IMR-90 (cell line): ENCODE measurements around the gene RNF111. TPM values are rescaled to one million over a fixed set of nuclear protein-coding genes. Genes with fewer than 3 reads are reported as not detected.

Experiments used
- ATAC-seq: fragments of 200-7000 bp; cut with Tn5 transposase; 2 replicates; pipeline ENCODE4 v1.9.1; 2020; ENCODE audit warnings: low read depth, mild to moderate bottlenecking, moderate library complexity
- BruUV-seq: library from RNA; stranded (reverse); fragments of 400-500 nt; replicated peaks from 2 replicates; lab custom pipeline; 2021; lab: Mats Ljungman, UMichigan
- CTCF ChIA-PET: fragments of 300-600 bp; formaldehyde crosslinking; extraction: SDS; loops from one replicate; lab custom pipeline; 2021; ENCODE audit warnings: antibody characterized with exemption; lab: Yijun Ruan, JAX
- POLR2A ChIA-PET: fragments of 300-600 bp; sonication (Branson Sonifier 250); formaldehyde crosslinking; loops from one replicate; lab custom pipeline; 2022; ENCODE audit warnings: antibody characterized with exemption; ENCODE audit not compliant: unreplicated experiment; lab: Charles Lee
- DNase-seq: peaks from one replicate; pipeline ENCODE4 v3.0.0; 2013
- H2AFZ ChIP-seq: replicated peaks from 2 replicates; pipeline ENCODE3; 2013; ENCODE audit warnings: low read length, mild to moderate bottlenecking; ENCODE audit not compliant: poor library complexity
- H2AK5ac ChIP-seq: 2 replicates; pipeline ENCODE4 v1.6.1; 2013; ENCODE audit warnings: low read depth, low read length, inconsistent platforms
- H2AK9ac ChIP-seq: replicated peaks from 2 replicates; pipeline ENCODE3; 2013; ENCODE audit warnings: mild to moderate bottlenecking, low read depth, low read length, moderate library complexity; ENCODE audit not compliant: poor library complexity
- H2BK120ac ChIP-seq: 2 replicates; pipeline ENCODE4 v1.6.1; 2013; ENCODE audit warnings: low read depth, low read length, inconsistent platforms
- H2BK15ac ChIP-seq: 3 replicates; pipeline ENCODE4 v1.6.1; 2013; ENCODE audit warnings: low read depth, low read length, inconsistent platforms
- H2BK20ac ChIP-seq: 2 replicates; pipeline ENCODE4 v1.6.1; 2013; ENCODE audit warnings: low read depth, mild to moderate bottlenecking, inconsistent platforms, low read length, moderate library complexity
- H2BK5ac ChIP-seq: 2 replicates; pipeline ENCODE4 v1.6.1; 2013; ENCODE audit warnings: mild to moderate bottlenecking, low read depth, low read length, inconsistent platforms; ENCODE audit not compliant: poor library complexity, severe bottlenecking
- H3K14ac ChIP-seq: replicated peaks from 2 replicates; pipeline ENCODE4 v1.6.1; 2013; ENCODE audit warnings: low read depth, low read length, inconsistent platforms
- H3K18ac ChIP-seq: 2 replicates; pipeline ENCODE4 v1.6.1; 2013; ENCODE audit warnings: low read depth, low read length, control low read depth
- H3K23ac ChIP-seq: 2 replicates; pipeline ENCODE4 v1.6.1; 2013; ENCODE audit warnings: low read depth, low read length, inconsistent platforms
- H3K27ac ChIP-seq: 2 replicates; pipeline ENCODE4 v1.5.1; 2013; ENCODE audit warnings: mild to moderate bottlenecking, control low read depth, low read length; ENCODE audit not compliant: insufficient read depth
- H3K27me3 ChIP-seq: 2 replicates; pipeline ENCODE4 v1.6.1; 2013; ENCODE audit warnings: low read length; ENCODE audit not compliant: control insufficient read depth, insufficient read depth
- H3K36me3 ChIP-seq: 2 replicates; pipeline ENCODE4 v1.6.1; 2013; ENCODE audit warnings: low read length, mixed read lengths; ENCODE audit not compliant: control insufficient read depth, insufficient read depth
- H3K4ac ChIP-seq: 2 replicates; pipeline ENCODE4 v1.6.1; 2013; ENCODE audit warnings: low read depth, low read length, inconsistent platforms
- H3K4me1 ChIP-seq: 2 replicates; pipeline ENCODE4 v1.6.1; 2013; ENCODE audit warnings: low read length, mixed read lengths; ENCODE audit not compliant: control insufficient read depth, insufficient read depth
- H3K4me2 ChIP-seq: 2 replicates; pipeline ENCODE4 v1.6.1; 2013; ENCODE audit warnings: low read depth, mild to moderate bottlenecking, control low read depth, low read length, moderate library complexity
- H3K4me3 ChIP-seq: 2 replicates; pipeline ENCODE4 v1.5.1; 2013; ENCODE audit warnings: low read depth, mild to moderate bottlenecking, control low read depth, low read length, moderate library complexity; ENCODE audit not compliant: insufficient read depth
- H3K56ac ChIP-seq: 2 replicates; pipeline ENCODE4 v1.6.1; 2013; ENCODE audit warnings: low read length, inconsistent platforms; ENCODE audit not compliant: insufficient read depth; ENCODE audit errors: extremely low read depth
- H3K79me1 ChIP-seq, 2 experiments: 2 replicates each; pipeline ENCODE4 v1.6.1; 2013; ENCODE audit warnings: low read length in 2 of 2, inconsistent platforms in 1 of 2, low read depth in 1 of 2
- H3K9ac ChIP-seq: 2 replicates; pipeline ENCODE4 v1.6.1; 2013; ENCODE audit warnings: low read depth, low read length, control low read depth
- H3K9me1 ChIP-seq: 2 replicates; pipeline ENCODE4 v1.6.1; 2013; ENCODE audit warnings: low read length, inconsistent platforms; ENCODE audit not compliant: insufficient read depth
- H3K9me3 ChIP-seq: 2 replicates; pipeline ENCODE4 v1.6.1; 2013; ENCODE audit warnings: low read length; ENCODE audit not compliant: control insufficient read depth, insufficient read depth
- H4K20me1 ChIP-seq: 2 replicates; pipeline ENCODE4 v1.6.1; 2013; ENCODE audit warnings: low read length, inconsistent platforms; ENCODE audit not compliant: insufficient read depth
- H4K5ac ChIP-seq: 2 replicates; pipeline ENCODE4 v1.6.1; 2013; ENCODE audit warnings: mild to moderate bottlenecking, low read depth, low read length, control low read depth
- H4K8ac ChIP-seq, 2 experiments: 2 replicates each; pipeline ENCODE4 v1.6.1; 2013; ENCODE audit warnings: low read depth in 2 of 2, low read length in 2 of 2, control low read depth in 1 of 2, inconsistent platforms in 1 of 2
- H4K91ac ChIP-seq: 2 replicates; pipeline ENCODE4 v1.6.1; 2013; ENCODE audit warnings: low read depth, low read length, inconsistent platforms; ENCODE audit not compliant: insufficient read depth
- BHLHE40 ChIP-seq: fragments of 150-350 bp; IDR thresholded peaks from 2 replicates; pipeline ENCODE4 v1.6.1; 2016; ENCODE audit warnings: mild to moderate bottlenecking, low read depth, low read length
- CEBPB ChIP-seq: IDR thresholded peaks from 2 replicates; pipeline ENCODE4 v1.6.1; 2012; ENCODE audit warnings: low read depth, low read length, improper control_type of control experiment
- CHD1 ChIP-seq: IDR thresholded peaks from 2 replicates; pipeline ENCODE4 v1.6.1; 2012; ENCODE audit warnings: low read depth, low read length, improper control_type of control experiment
- CTCF ChIP-seq: conservative IDR thresholded peaks from 2 replicates; pipeline ENCODE4 v1.5.1; 2012; ENCODE audit warnings: mild to moderate bottlenecking, low read depth, low read length, improper control_type of control experiment
- FOS ChIP-seq: fragments of 150-350 bp; IDR thresholded peaks from 2 replicates; pipeline ENCODE4 v1.6.1; 2016; ENCODE audit warnings: low read depth, low read length
- MAFK ChIP-seq: IDR thresholded peaks from 2 replicates; pipeline ENCODE4 v1.6.1; 2012; ENCODE audit warnings: low read depth, low read length, improper control_type of control experiment
- MAZ ChIP-seq: IDR thresholded peaks from 2 replicates; pipeline ENCODE4 v1.6.1; 2012; ENCODE audit warnings: low read depth, mild to moderate bottlenecking, low read length, improper control_type of control experiment, moderate library complexity, borderline replicate concordance
- MXI1 ChIP-seq: IDR thresholded peaks from 2 replicates; pipeline ENCODE4 v1.6.1; 2012; ENCODE audit warnings: low read depth, mild to moderate bottlenecking, low read length, moderate library complexity, borderline replicate concordance
- NFE2L2 ChIP-seq: fragments of 150-350 bp; IDR thresholded peaks from 2 replicates; pipeline ENCODE4 v1.6.1; 2016; ENCODE audit warnings: low read depth, mild to moderate bottlenecking, low read length
- POLR2A ChIP-seq: IDR thresholded peaks from 2 replicates; pipeline ENCODE4 v1.6.1; 2012; ENCODE audit warnings: mild to moderate bottlenecking, low read depth, low read length
- RAD21 ChIP-seq: IDR thresholded peaks from 2 replicates; pipeline ENCODE4 v1.6.1; 2012; ENCODE audit warnings: low read length, improper control_type of control experiment
- RCOR1 ChIP-seq: IDR thresholded peaks from 2 replicates; pipeline ENCODE4 v1.6.1; 2012; ENCODE audit warnings: mild to moderate bottlenecking, low read length, improper control_type of control experiment; ENCODE audit not compliant: insufficient replicate concordance
- SMC3 ChIP-seq: fragments of 150-350 bp; IDR thresholded peaks from 2 replicates; pipeline ENCODE4 v1.6.1; 2016; ENCODE audit warnings: low read depth, mild to moderate bottlenecking, antibody characterized with exemption, low read length, moderate library complexity
- WGBS, 2 experiments: methylation state at CpG; one replicate each; pipeline versions ENCODE4 v1.1.5 to v1.1.7; 2013; ENCODE audit warnings: missing lambda C conversion rate in 2 of 2; ENCODE audit not compliant: insufficient read length in 1 of 2; ENCODE audit errors: extremely low coverage in 2 of 2; 5-methylcytosine and 5-hydroxymethylcytosine counted together
- dilution Hi-C: fragments of 300-500 bp; cut with HindIII; formaldehyde crosslinking; loops from one replicate; pipeline ENCODE4 v1.14.3; 2018; ENCODE audit warnings: low sequenced_read_pairs; ENCODE audit not compliant: unreplicated experiment
- in situ Hi-C: fragments of 300-500 bp; cut with MboI; formaldehyde crosslinking; loops from 3 replicates; pipeline ENCODE4 v1.14.3; 2019; ENCODE audit warnings: low sequenced_read_pairs, inconsistent platforms, mixed read lengths
- intact Hi-C: fragments of 100-400 bp; cut with micrococcal nuclease; formaldehyde crosslinking; loops from 2 replicates; pipeline ENCODE4 v1.10.0; 2022
- polyA plus RNA-seq, 3 experiments: library from polyadenylated mRNA; depleted of rRNA; stranded (reverse); fragments of >200 nt; gene quantifications; 2 replicates each; pipeline ENCODE4 v1.2.3, GENCODE V29; 2012; ENCODE audit warnings: low replicate concordance in 1 of 3
- total RNA-seq: library from RNA; depleted of rRNA; stranded (reverse); fragments of >200 nt; gene quantifications from 2 replicates; pipeline ENCODE4 v1.2.3, GENCODE V29; 2012
- TF ChIP-seq, protein P1 (sequence below): fragments of 150-350 bp; IDR thresholded peaks from 2 replicates; pipeline ENCODE4 v1.6.1; 2017; ENCODE audit warnings: mild to moderate bottlenecking, antibody characterized with exemption, low read length, low read depth
- TF ChIP-seq, protein P2 (sequence below): fragments of 150-350 bp; IDR thresholded peaks from 2 replicates; pipeline ENCODE4 v1.6.1; 2016; ENCODE audit warnings: low read depth, mild to moderate bottlenecking, low read length, moderate library complexity, borderline replicate concordance

The RNF111 gene
- total and polyA plus RNA-seq, 2 of the 4 experiments (the other 2 are of a cell fraction) = 13.5 to 20.1 TPM

DNA sequence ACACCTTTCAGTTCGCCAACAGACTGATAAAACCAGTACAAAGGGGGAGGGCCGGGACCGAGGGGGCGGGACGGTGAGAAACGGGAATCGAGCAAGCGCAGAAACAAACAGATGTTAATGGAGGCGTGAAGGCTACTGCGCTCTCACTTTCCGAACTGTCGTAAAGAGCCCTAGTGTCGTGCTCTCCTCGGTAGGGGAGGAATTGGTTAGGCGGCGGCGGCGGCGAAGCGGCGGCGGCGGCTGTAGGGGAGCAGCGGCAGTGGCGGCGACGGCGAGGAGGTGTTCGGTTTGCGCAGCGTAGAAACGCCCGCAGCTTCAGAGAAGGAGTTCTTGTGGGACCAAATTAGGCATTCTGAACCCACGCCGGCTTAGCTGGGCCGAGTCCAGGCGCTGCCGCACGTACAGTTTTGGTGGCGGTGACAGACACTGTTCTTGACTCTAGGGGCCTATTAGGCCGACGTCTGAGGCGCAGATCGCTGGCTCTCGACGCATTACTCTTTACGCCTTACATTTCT lies at the start of gene RNF111 (continued):
- no peak for TF ChIP-seq MAFK

DNA sequence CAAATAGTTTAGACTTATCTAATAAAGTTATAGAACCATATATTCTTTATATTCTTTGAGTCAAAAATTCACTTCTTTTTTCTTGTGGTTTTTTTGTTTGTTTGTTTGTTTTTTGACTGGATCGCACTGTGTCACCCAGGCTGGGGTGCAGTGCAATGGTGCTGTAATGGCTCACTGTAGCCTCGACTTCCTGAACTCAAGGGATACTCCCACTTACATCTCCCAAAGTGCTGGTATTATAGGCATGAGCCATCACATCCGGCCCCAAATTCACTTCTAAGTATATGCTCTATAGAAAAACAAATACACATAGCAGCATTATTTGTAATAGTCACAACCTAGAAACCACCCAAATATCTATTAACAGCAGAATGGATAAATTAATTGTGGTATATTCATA lies 40.3 kb upstream of the RNF111 start:
- BruUV-seq = no TSS peak
- no peak for ATAC-seq
- no CpG with 5 or more reads among the region's 3 CpGs for WGBS, 2 experiments
- no peak for TF ChIP-seq CEBPB
- no peak for TF ChIP-seq CHD1
- no peak for TF ChIP-seq POLR2A
- TF ChIP-seq NFE2L2 = no peak
- no peak for TF ChIP-seq RAD21
- no peak for TF ChIP-seq SMC3
- no peak for TF ChIP-seq FOS
- TF ChIP-seq, protein P1, sequence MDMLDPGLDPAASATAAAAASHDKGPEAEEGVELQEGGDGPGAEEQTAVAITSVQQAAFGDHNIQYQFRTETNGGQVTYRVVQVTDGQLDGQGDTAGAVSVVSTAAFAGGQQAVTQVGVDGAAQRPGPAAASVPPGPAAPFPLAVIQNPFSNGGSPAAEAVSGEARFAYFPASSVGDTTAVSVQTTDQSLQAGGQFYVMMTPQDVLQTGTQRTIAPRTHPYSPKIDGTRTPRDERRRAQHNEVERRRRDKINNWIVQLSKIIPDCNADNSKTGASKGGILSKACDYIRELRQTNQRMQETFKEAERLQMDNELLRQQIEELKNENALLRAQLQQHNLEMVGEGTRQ = no peak
- no peak for TF ChIP-seq MAZ
- TF ChIP-seq, protein P2, sequence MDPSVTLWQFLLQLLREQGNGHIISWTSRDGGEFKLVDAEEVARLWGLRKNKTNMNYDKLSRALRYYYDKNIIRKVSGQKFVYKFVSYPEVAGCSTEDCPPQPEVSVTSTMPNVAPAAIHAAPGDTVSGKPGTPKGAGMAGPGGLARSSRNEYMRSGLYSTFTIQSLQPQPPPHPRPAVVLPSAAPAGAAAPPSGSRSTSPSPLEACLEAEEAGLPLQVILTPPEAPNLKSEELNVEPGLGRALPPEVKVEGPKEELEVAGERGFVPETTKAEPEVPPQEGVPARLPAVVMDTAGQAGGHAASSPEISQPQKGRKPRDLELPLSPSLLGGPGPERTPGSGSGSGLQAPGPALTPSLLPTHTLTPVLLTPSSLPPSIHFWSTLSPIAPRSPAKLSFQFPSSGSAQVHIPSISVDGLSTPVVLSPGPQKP = no peak
- no peak for TF ChIP-seq MAFK
- no peak for TF ChIP-seq RCOR1
- TF ChIP-seq BHLHE40 = no peak
- TF ChIP-seq MXI1 = no peak
- TF ChIP-seq CTCF = no peak

More for the DNA sequence above, 40.3 kb upstream of the RNF111 start:
- Histone ChIP-seq H2BK120ac (no peak overlapping the region), H3K9me3 (no peaks in the 10 kb centered on the region), H3K23ac (no peak overlapping the region), H2BK15ac (no peak overlapping the region), H2BK5ac (no peak overlapping the region), H4K8ac (no peak overlapping the region), H3K18ac (no peak overlapping the region), H2AFZ (no peak overlapping the region), H3K36me3 (no peaks in the 10 kb centered on the region), H3K4me1 (peaks cover 2% of the 10 kb centered on the region), H4K20me1 (no peaks in the 10 kb centered on the region), H3K56ac (no peak overlapping the region), H3K4ac (no peak overlapping the region), H2AK5ac (no peak overlapping the region), H3K27ac (no peak overlapping the region), H3K4me3 (no peak overlapping the region), H3K9me1 (0 out of 2 replicates have a peak, but pooled peaks cover 3% of the 10 kb centered on the region), H3K14ac (no peak overlapping the region), H4K91ac (no peak overlapping the region), H3K9ac (no peak overlapping the region), H3K27me3 (no peaks in the 10 kb centered on the region), H3K79me1 (no peaks in the 10 kb centered on the region), H2AK9ac (no peak overlapping the region), H2BK20ac (no peak overlapping the region), H3K4me2 (no peak overlapping the region), H4K5ac (no peak overlapping the region)
- POLR2A ChIA-PET = no interaction called here
- in situ Hi-C loops (no loop called here), dilution Hi-C loops (no loop called here), intact Hi-C loops (no loop called here)
- CTCF ChIA-PET = no interaction called here
- no peak for DNase-seq
